Panc1 (cell line): ENCODE results near the gene MAST4. TPM values are rescaled to one million over a fixed set of nuclear protein-coding genes. Genes with fewer than 3 reads are reported as not detected.

Experiments used
- ATAC-seq: fragments of 200-7000 bp; cut with Tn5 transposase; 2 replicates; pipeline ENCODE4 v1.9.1; 2020; ENCODE audit warnings: mild to moderate bottlenecking, moderate library complexity
- BruUV-seq: library from RNA; stranded (reverse); fragments of 400-500 nt; replicated peaks from 2 replicates; lab custom pipeline; 2021; lab: Mats Ljungman, UMichigan
- CTCF ChIA-PET: fragments of 300-600 bp; sonication (Branson Sonifier 250); formaldehyde crosslinking; loops from one replicate; lab custom pipeline; 2022; ENCODE audit warnings: antibody characterized with exemption; lab: Charles Lee
- POLR2A ChIA-PET: fragments of 300-600 bp; sonication (Branson Sonifier 250); formaldehyde crosslinking; loops from one replicate; lab custom pipeline; 2022; ENCODE audit warnings: antibody characterized with exemption; lab: Charles Lee
- DNase-seq: peaks from one replicate; pipeline ENCODE4 v3.0.0-alpha.2; 2010; ENCODE audit warnings: low read depth, low spot score
- H3K27ac ChIP-seq: 2 replicates; pipeline ENCODE4 v1.5.1; 2011; ENCODE audit warnings: mild to moderate bottlenecking, low read length, inconsistent platforms
- H3K27me3 ChIP-seq: fragments of 200-500 bp; sonication (Bioruptor generic); 2 replicates; pipeline ENCODE4 v1.6.0; 2014; ENCODE audit warnings: low read length, inconsistent platforms; ENCODE audit not compliant: control insufficient read depth, insufficient read depth
- H3K36me3 ChIP-seq: fragments of 200-500 bp; sonication (Bioruptor generic); 2 replicates; pipeline ENCODE4 v1.5.1; 2014; ENCODE audit warnings: inconsistent platforms, mild to moderate bottlenecking, low read length, moderate library complexity; ENCODE audit not compliant: control insufficient read depth, insufficient read depth
- H3K4me1 ChIP-seq: 2 replicates; pipeline ENCODE4 v1.5.1; 2011; ENCODE audit warnings: inconsistent platforms, mild to moderate bottlenecking, low read length, moderate library complexity; ENCODE audit not compliant: control insufficient read depth, insufficient read depth
- H3K4me3 ChIP-seq, 2 experiments: 2 replicates each; pipeline ENCODE4 v1.5.1; 2011 to 2012; ENCODE audit warnings: low read depth in 2 of 2, low read length in 2 of 2, mild to moderate bottlenecking in 2 of 2, inconsistent platforms in 1 of 2, moderate library complexity in 1 of 2
- H3K9me3 ChIP-seq: fragments of 200-500 bp; sonication (Bioruptor generic); 2 replicates; pipeline ENCODE4 v1.5.1; 2014; ENCODE audit warnings: low read depth, mild to moderate bottlenecking, inconsistent platforms, low read length, moderate library complexity; ENCODE audit not compliant: control insufficient read depth, insufficient read depth
- CTCF ChIP-seq: fragments of 450-650 bp; IDR thresholded peaks from 2 replicates; pipeline ENCODE4 v1.5.1; 2017; ENCODE audit warnings: mild to moderate bottlenecking
- POLR2AphosphoS5 ChIP-seq: IDR thresholded peaks from 2 replicates; pipeline ENCODE4 v1.6.1; 2012; ENCODE audit warnings: mild to moderate bottlenecking, low read depth, low read length, moderate library complexity
- REST ChIP-seq, 2 experiments: IDR thresholded peaks; 2 replicates each; pipeline ENCODE4 v1.6.1; 2011 to 2012; ENCODE audit warnings: low read depth in 2 of 2, control low read depth in 1 of 2, low read length in 1 of 2, mild to moderate bottlenecking in 1 of 2, moderate library complexity in 1 of 2; ENCODE audit not compliant: insufficient read depth in 1 of 2
- SIN3A ChIP-seq: IDR thresholded peaks from 2 replicates; pipeline ENCODE4 v1.6.1; 2012; ENCODE audit warnings: low read depth, mild to moderate bottlenecking, low read length, moderate library complexity, borderline replicate concordance; ENCODE audit not compliant: insufficient read depth
- TCF7L2 ChIP-seq: IDR thresholded peaks from 2 replicates; pipeline ENCODE4 v1.6.1; 2011; ENCODE audit warnings: mild to moderate bottlenecking, low read depth, low read length, inconsistent platforms
- in situ Hi-C: cut with HindIII; loops from 2 replicates; pipeline ENCODE4 v1.10.0; 2016; ENCODE audit warnings: low sequenced_read_pairs, low pct_unique_long_range_greater_than_20kb
- intact Hi-C: fragments of 100-400 bp; cut with micrococcal nuclease; formaldehyde crosslinking; loops from one replicate; pipeline ENCODE4 v1.10.0; 2022; ENCODE audit not compliant: unreplicated experiment
- total RNA-seq: library from RNA; stranded (reverse); gene quantifications from one replicate; pipeline ENCODE4 v1.2.1, GENCODE V29; 2021; ENCODE audit not compliant: unreplicated experiment

Gene MAST4
- total RNA-seq, 1 experiment from 2014 or later, result 1.8 TPM

GRCh38 chr5:66874004-66874403 lies 277.8 kb downstream of the MAST4 start:
- no peak for ATAC-seq
- intact Hi-C loops (no loop called here), in situ Hi-C loops (no loop called here)
- POLR2A ChIA-PET, result no interaction called here
- Histone ChIP-seq H3K4me1 (no peaks in the 10 kb centered on the region), H3K27me3 (no peaks in the 10 kb centered on the region), H3K27ac (no peak overlapping the region), H3K36me3 (no peaks in the 10 kb centered on the region), H3K4me3 (no peak overlapping the region), H3K9me3 (no peaks in the 10 kb centered on the region)
- TF ChIP-seq SIN3A (no peak), TCF7L2 (no peak), REST (IDR thresholded peaks at IDR 0.05; ENCODE audit: insufficient read depth in 1 of 2, low read depth in 2 of 2, low read length in 1 of 2) (no peak), CTCF (no peak), POLR2AphosphoS5 (no peak)
- no TSS peak for BruUV-seq
- no peak for DNase-seq
- CTCF ChIA-PET, result interaction anchor here (0.6 kb wide), 2 partner anchors 9 to 38 kb away, joined by 8 to 11 read pairs; no protein-coding TSS in a partner anchor

- Histone ChIP-seq H3K4me3 (no peak overlapping the region), H3K4me1 (no peaks in the 10 kb centered on the region), H3K9me3 (no peaks in the 10 kb centered on the region), H3K36me3 (no peaks in the 10 kb centered on the region), H3K27ac (no peak overlapping the region), H3K27me3 (no peaks in the 10 kb centered on the region)
- POLR2A ChIA-PET, result no interaction called here
- intact Hi-C loops (no loop called here), in situ Hi-C loops (no loop called here)
- no peak for TF ChIP-seq CTCF
- TF ChIP-seq SIN3A, result no peak
- no peak for TF ChIP-seq TCF7L2
- no peak for TF ChIP-seq REST (IDR thresholded peaks at IDR 0.05; ENCODE audit: insufficient read depth in 1 of 2, low read depth in 2 of 2, low read length in 1 of 2)
- TF ChIP-seq POLR2AphosphoS5, result no peak
- BruUV-seq, result no TSS peak
- ATAC-seq, result no peak
- no peak for DNase-seq
- CTCF ChIA-PET, result no interaction called here
Observed at GRCh38 chr5:66875315-66875714, 279.1 kb downstream of the MAST4 start.
